ENCODE data around the gene HDAC4. TPM values are rescaled to one million over a fixed set of nuclear protein-coding genes. Genes with fewer than 3 reads are reported as not detected.
A peak's percentile ranks its signal among the peaks of the same experiment; 100 is the strongest.

HDAC4 gene
- total and polyA plus RNA-seq, 2 of the 4 experiments (the other 2 are of a cell fraction): 4.1 to 7.2 TPM

- no peak overlapping the region for H3K9ac ChIP-seq (ENCODE audit: low read depth, low read length)
- H4K8ac ChIP-seq (ENCODE audit: low read depth in 2 of 2, low read length in 2 of 2): no peak overlapping the region
- H3K56ac ChIP-seq (ENCODE audit: extremely low read depth, insufficient read depth, low read length): no peak overlapping the region
- WGBS, 2 experiments (ENCODE audit: extremely low coverage in 2 of 2, insufficient read length in 1 of 2): 82% methylated on average over 7 of the region's 23 CpGs; no CpG with 5 or more reads in 1 of the 2 experiments
- ChIA-PET POLR2A (ENCODE audit: unreplicated experiment) (no interaction called here), CTCF (no interaction called here)
- H2BK5ac ChIP-seq (ENCODE audit: low read depth, low read length, poor library complexity, severe bottlenecking): no peak overlapping the region
- no peak overlapping the region for H3K23ac ChIP-seq (ENCODE audit: low read depth, low read length)
- no peak overlapping the region for H3K4me3 ChIP-seq (ENCODE audit: insufficient read depth, low read depth, low read length)
- no peaks in the 10 kb centered on the region for H3K36me3 ChIP-seq (ENCODE audit: control insufficient read depth, insufficient read depth, low read length)
- H2AFZ ChIP-seq (replicated peaks; ENCODE audit: low read length, poor library complexity): no peak overlapping the region
- peaks cover 34% of the 10 kb centered on the region for H4K20me1 ChIP-seq (ENCODE audit: insufficient read depth, low read length)
- H4K91ac ChIP-seq (ENCODE audit: insufficient read depth, low read depth, low read length): no peak overlapping the region
- H3K18ac ChIP-seq (ENCODE audit: low read depth, low read length): no peak overlapping the region
- no peak overlapping the region for H2AK9ac ChIP-seq (replicated peaks; ENCODE audit: low read depth, low read length, poor library complexity)
- no peaks in the 10 kb centered on the region for H3K9me3 ChIP-seq (ENCODE audit: control insufficient read depth, insufficient read depth, low read length)
- DNase-seq: no peak
- H3K4ac ChIP-seq (ENCODE audit: low read depth, low read length): no peak overlapping the region
- BruUV-seq (replicated peaks): no TSS peak
- ATAC-seq (ENCODE audit: low read depth): no peak
- peaks cover 21 to 47% of the 10 kb centered on the region in 2 experiments for H3K79me1 ChIP-seq (ENCODE audit: low read depth in 1 of 2, low read length in 2 of 2)
- H2AK5ac ChIP-seq (ENCODE audit: low read depth, low read length): peak overlapping the region; percentile 16; the same call in 1 of the 2 replicates
- H3K14ac ChIP-seq (replicated peaks; ENCODE audit: low read depth, low read length): no peak overlapping the region
- H2BK120ac ChIP-seq (ENCODE audit: low read depth, low read length): no peak overlapping the region
- H2BK20ac ChIP-seq (ENCODE audit: low read depth, low read length): no peak overlapping the region
- dilution Hi-C loops (cut with HindIII; ENCODE audit: low sequenced_read_pairs, unreplicated experiment) (no loop called here), in situ Hi-C loops (cut with MboI; ENCODE audit: low sequenced_read_pairs) (no loop called here), intact Hi-C loops (cut with micrococcal nuclease) (no loop called here)
- H3K4me1 ChIP-seq (ENCODE audit: control insufficient read depth, insufficient read depth, low read length): peaks cover 5% of the 10 kb centered on the region; the same call in 1 of the 2 replicates
- no peak overlapping the region for H3K4me2 ChIP-seq (ENCODE audit: low read depth, low read length)
- H2BK15ac ChIP-seq (ENCODE audit: low read depth, low read length): no peak overlapping the region
- H3K9me1 ChIP-seq (ENCODE audit: insufficient read depth, low read length): 0 out of 2 replicates have a peak, but pooled peaks cover 7% of the 10 kb centered on the region
- H3K27me3 ChIP-seq (ENCODE audit: control insufficient read depth, insufficient read depth, low read length): no peaks in the 10 kb centered on the region
- no peak overlapping the region for H3K27ac ChIP-seq (ENCODE audit: insufficient read depth, low read length)
- H4K5ac ChIP-seq (ENCODE audit: low read depth, low read length): no peak overlapping the region
- TF ChIP-seq MXI1 (IDR thresholded peaks at IDR 0.05; ENCODE audit: borderline replicate concordance, low read depth, low read length) (no peak), RFX5 (IDR thresholded peaks at IDR 0.05; ENCODE audit: low read depth, low read length) (no peak), CEBPB (IDR thresholded peaks at IDR 0.05; ENCODE audit: low read depth, low read length) (no peak), MAFK (IDR thresholded peaks at IDR 0.05; ENCODE audit: low read depth, low read length) (no peak), CHD1 (IDR thresholded peaks at IDR 0.05; ENCODE audit: low read depth, low read length) (no peak), ELK1 (IDR thresholded peaks at IDR 0.05; ENCODE audit: borderline replicate concordance, low read depth, low read length) (no peak), BHLHE40 (IDR thresholded peaks at IDR 0.05; ENCODE audit: low read depth, low read length) (no peak), SMC3 (IDR thresholded peaks at IDR 0.05; ENCODE audit: low read depth, low read length) (no peak), NFE2L2 (IDR thresholded peaks at IDR 0.05; ENCODE audit: low read depth, low read length) (no peak), CTCF (conservative IDR thresholded peaks at IDR 0.05; ENCODE audit: low read depth, low read length) (no peak), RAD21 (IDR thresholded peaks at IDR 0.05; ENCODE audit: low read length) (no peak), FOS (IDR thresholded peaks at IDR 0.05; ENCODE audit: low read depth, low read length) (no peak), POLR2A (IDR thresholded peaks at IDR 0.05; ENCODE audit: low read depth, low read length) (no peak), USF2 (IDR thresholded peaks at IDR 0.05; ENCODE audit: low read depth, low read length) (no peak), MAZ (IDR thresholded peaks at IDR 0.05; ENCODE audit: borderline replicate concordance, low read depth, low read length) (no peak)
Observed at GRCh38 chr2:239215136-239215925, 185.5 kb downstream of the HDAC4 start.

Measured in IMR-90 (cell line).